ENCODE measurements around the gene MICAL3.

The MICAL3 gene

DNA sequence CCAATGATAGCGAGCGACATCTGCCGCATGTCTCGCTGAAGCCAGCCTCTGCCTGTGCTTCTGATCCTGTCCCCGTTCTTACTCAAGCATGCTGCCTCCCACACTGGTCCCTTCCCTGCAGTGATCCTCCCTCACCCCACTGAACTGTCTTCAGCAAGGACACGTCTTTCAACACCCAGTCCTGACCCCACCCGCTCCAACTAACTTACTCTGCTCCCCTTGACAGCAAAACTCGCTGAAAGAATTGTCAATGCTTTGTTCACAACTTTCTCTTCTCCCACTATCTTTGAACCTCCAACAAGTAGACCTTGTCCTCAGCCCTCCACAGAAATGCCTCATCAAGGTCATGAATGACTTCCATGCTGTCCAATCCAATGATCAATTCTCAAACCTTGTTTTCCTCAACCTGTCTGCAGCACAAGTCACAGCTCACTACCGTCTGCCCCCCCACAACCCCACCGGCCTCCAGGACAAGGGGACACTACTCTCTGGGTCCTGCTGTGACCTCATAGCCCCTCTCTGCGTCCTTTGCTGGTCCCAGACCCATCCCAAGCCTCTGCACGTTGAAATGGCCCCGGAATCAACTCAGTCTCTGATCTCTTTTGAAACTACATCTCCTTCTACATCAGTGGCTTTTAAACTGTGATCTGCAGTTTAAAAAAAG lies 108.0 kb downstream of the MICAL3 start:
- no peaks in the 10 kb centered on the region for H3K27me3 ChIP-seq (ENCODE audit: insufficient read depth, poor library complexity, severe bottlenecking)
- no peak overlapping the region for H3K4me3 ChIP-seq (replicated peaks; ENCODE audit: insufficient read depth, low read length)
- no peak for TF ChIP-seq SPI1 (IDR thresholded peaks at IDR 0.05; ENCODE audit: borderline replicate concordance, low read depth)
- TF ChIP-seq POLR2AphosphoS5 (IDR thresholded peaks at IDR 0.05; ENCODE audit: low read depth) = no peak
- TF ChIP-seq, protein P1, sequence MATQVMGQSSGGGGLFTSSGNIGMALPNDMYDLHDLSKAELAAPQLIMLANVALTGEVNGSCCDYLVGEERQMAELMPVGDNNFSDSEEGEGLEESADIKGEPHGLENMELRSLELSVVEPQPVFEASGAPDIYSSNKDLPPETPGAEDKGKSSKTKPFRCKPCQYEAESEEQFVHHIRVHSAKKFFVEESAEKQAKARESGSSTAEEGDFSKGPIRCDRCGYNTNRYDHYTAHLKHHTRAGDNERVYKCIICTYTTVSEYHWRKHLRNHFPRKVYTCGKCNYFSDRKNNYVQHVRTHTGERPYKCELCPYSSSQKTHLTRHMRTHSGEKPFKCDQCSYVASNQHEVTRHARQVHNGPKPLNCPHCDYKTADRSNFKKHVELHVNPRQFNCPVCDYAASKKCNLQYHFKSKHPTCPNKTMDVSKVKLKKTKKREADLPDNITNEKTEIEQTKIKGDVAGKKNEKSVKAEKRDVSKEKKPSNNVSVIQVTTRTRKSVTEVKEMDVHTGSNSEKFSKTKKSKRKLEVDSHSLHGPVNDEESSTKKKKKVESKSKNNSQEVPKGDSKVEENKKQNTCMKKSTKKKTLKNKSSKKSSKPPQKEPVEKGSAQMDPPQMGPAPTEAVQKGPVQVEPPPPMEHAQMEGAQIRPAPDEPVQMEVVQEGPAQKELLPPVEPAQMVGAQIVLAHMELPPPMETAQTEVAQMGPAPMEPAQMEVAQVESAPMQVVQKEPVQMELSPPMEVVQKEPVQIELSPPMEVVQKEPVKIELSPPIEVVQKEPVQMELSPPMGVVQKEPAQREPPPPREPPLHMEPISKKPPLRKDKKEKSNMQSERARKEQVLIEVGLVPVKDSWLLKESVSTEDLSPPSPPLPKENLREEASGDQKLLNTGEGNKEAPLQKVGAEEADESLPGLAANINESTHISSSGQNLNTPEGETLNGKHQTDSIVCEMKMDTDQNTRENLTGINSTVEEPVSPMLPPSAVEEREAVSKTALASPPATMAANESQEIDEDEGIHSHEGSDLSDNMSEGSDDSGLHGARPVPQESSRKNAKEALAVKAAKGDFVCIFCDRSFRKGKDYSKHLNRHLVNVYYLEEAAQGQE (IDR thresholded peaks at IDR 0.05; ENCODE audit: insufficient replicate concordance, low read depth) = no peak
- no peak for TF ChIP-seq GABPA (IDR thresholded peaks at IDR 0.05; ENCODE audit: low read depth)
- TF ChIP-seq, protein P2, sequence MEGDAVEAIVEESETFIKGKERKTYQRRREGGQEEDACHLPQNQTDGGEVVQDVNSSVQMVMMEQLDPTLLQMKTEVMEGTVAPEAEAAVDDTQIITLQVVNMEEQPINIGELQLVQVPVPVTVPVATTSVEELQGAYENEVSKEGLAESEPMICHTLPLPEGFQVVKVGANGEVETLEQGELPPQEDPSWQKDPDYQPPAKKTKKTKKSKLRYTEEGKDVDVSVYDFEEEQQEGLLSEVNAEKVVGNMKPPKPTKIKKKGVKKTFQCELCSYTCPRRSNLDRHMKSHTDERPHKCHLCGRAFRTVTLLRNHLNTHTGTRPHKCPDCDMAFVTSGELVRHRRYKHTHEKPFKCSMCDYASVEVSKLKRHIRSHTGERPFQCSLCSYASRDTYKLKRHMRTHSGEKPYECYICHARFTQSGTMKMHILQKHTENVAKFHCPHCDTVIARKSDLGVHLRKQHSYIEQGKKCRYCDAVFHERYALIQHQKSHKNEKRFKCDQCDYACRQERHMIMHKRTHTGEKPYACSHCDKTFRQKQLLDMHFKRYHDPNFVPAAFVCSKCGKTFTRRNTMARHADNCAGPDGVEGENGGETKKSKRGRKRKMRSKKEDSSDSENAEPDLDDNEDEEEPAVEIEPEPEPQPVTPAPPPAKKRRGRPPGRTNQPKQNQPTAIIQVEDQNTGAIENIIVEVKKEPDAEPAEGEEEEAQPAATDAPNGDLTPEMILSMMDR (IDR thresholded peaks at IDR 0.05; ENCODE audit: insufficient read depth, low read length) = no peak
- H3K27ac ChIP-seq (replicated peaks) = no peak overlapping the region
- no peak for DNase-seq (ENCODE audit: low read depth in 1 of 2, low spot score in 1 of 2)

DNA sequence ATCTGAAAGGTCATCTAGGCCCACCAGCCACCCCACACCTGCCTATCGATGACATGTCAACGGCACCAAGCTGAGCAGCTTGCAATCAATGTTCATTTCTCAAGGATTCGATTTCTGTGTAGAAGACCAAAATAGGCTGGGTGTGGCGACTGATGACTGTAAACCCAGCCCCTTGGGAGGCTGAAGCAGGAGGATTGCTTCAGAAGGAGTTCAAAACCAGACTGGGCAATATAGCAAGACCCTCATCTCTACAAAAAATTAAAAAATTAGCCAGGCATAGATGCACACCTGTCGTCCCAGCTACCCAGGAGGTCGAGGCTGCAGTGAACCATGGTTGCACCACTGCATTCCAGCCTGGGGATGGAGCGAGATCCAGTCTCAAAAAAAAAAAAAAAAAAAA lies 108.7 kb downstream of the MICAL3 start:
- TF ChIP-seq POLR2AphosphoS5 (IDR thresholded peaks at IDR 0.05; ENCODE audit: low read depth) = no peak
- TF ChIP-seq SPI1 (IDR thresholded peaks at IDR 0.05; ENCODE audit: borderline replicate concordance, low read depth) = no peak
- TF ChIP-seq, protein P2 (IDR thresholded peaks at IDR 0.05; ENCODE audit: insufficient read depth, low read length) = no peak
- TF ChIP-seq, protein P1 (IDR thresholded peaks at IDR 0.05; ENCODE audit: insufficient replicate concordance, low read depth) = no peak
- no peak for TF ChIP-seq GABPA (IDR thresholded peaks at IDR 0.05; ENCODE audit: low read depth)
- no peak overlapping the region for H3K4me3 ChIP-seq (replicated peaks; ENCODE audit: insufficient read depth, low read length)
- no peaks in the 10 kb centered on the region for H3K27me3 ChIP-seq (ENCODE audit: insufficient read depth, poor library complexity, severe bottlenecking)
- H3K27ac ChIP-seq (replicated peaks) = no peak overlapping the region
- DNase-seq (ENCODE audit: low read depth in 1 of 2, low spot score in 1 of 2) = no peak

DNA sequence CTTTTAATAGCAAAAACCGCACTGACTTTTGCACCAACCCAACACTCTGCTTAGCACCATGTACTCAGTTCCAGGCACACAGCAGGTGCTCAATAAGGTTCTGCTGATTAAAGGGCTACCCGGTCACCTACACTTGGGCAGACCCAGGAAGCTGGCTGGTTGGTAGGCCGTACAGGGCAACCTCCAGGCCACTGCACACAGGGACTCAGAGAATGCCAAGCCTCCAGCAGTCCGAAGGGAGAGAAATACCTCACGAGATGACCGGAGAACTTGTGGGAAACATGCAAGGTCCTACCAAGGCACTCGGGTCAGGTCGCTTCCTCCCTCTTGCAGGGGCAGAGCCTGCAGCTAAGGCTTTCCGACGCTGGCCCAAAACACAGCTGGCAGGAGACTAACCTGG lies 109.2 kb downstream of the MICAL3 start:
- no peak for DNase-seq (ENCODE audit: low read depth in 1 of 2, low spot score in 1 of 2)
- Histone ChIP-seq H3K27ac (replicated peaks) (no peak overlapping the region), H3K4me3 (replicated peaks; ENCODE audit: insufficient read depth, low read length) (no peak overlapping the region), H3K27me3 (ENCODE audit: insufficient read depth, poor library complexity, severe bottlenecking) (no peaks in the 10 kb centered on the region)
- TF ChIP-seq GABPA (IDR thresholded peaks at IDR 0.05; ENCODE audit: low read depth) = no peak
- no peak for TF ChIP-seq POLR2AphosphoS5 (IDR thresholded peaks at IDR 0.05; ENCODE audit: low read depth)
- TF ChIP-seq, protein P1 (IDR thresholded peaks at IDR 0.05; ENCODE audit: insufficient replicate concordance, low read depth) = no peak
- TF ChIP-seq, protein P2 (IDR thresholded peaks at IDR 0.05; ENCODE audit: insufficient read depth, low read length) = no peak
- TF ChIP-seq SPI1 (IDR thresholded peaks at IDR 0.05; ENCODE audit: borderline replicate concordance, low read depth) = no peak
